ENCODE data around the gene CFAP99.

Gene CFAP99

DNA sequence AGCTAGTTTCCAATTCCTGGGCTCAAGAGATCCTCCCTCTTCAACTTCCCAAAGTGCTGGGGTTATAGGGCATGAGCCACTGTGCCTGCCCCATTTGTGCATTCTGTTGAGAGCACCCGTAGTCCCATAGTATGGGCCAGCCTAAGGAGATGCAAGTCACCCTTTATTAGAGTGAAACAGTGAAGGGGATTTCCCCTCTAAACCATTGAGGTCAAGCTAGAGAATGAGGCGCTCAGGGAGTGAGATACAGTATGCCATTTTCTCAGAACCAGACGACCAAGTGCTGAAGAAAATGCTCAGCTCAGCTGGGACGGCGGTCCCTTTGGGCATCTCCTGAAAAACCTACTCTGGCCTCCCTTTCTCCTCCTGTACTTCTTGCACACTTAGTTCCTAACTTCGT, 68.9 kb downstream of the CFAP99 start:
- no peak for DNase-seq (ENCODE audit: low read depth)
- TF ChIP-seq CTCF (conservative IDR thresholded peaks at IDR 0.05; ENCODE audit: low read depth, low read length) = no peak
- H3K4me3 ChIP-seq (ENCODE audit: low read length) = no peak overlapping the region

DNA sequence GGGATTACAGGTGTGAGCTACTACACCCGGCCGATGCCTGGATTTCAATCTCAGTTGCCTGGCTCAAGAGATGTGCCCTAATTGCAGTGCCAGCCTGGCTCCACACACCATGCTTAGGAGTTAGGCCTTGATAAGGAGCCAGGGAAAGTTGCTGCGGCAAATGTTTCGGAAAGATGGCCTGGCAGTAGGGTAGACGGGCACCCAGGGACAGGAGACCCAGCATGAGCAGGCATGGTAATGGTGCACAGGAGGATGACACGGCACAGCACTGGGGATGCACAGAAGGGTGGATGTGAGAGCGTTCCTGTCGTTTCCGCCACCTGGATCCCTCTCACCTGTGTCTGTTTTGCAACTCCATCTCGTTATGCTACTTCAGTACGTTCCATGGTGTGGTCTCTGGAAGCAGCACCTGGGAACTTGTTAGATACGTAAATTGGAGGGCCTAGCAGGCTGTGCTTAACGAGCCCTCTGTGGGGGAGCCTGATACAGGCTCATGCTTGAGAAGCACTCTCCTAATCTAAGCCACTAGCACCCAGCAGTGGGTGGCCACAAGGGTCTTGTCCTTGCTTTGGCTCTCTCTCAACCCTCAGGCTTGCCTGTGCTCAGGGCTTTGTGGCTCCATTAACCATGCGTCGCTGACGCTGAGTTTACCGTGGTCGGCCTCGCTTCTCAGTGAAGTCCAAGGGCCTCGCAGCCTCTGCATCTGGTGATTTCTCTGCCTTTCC, 70.5 kb downstream of the CFAP99 start:
- no peak for DNase-seq (ENCODE audit: low read depth)
- no peak overlapping the region for H3K4me3 ChIP-seq (ENCODE audit: low read length)
- no peak for TF ChIP-seq CTCF (conservative IDR thresholded peaks at IDR 0.05; ENCODE audit: low read depth, low read length)

DNA sequence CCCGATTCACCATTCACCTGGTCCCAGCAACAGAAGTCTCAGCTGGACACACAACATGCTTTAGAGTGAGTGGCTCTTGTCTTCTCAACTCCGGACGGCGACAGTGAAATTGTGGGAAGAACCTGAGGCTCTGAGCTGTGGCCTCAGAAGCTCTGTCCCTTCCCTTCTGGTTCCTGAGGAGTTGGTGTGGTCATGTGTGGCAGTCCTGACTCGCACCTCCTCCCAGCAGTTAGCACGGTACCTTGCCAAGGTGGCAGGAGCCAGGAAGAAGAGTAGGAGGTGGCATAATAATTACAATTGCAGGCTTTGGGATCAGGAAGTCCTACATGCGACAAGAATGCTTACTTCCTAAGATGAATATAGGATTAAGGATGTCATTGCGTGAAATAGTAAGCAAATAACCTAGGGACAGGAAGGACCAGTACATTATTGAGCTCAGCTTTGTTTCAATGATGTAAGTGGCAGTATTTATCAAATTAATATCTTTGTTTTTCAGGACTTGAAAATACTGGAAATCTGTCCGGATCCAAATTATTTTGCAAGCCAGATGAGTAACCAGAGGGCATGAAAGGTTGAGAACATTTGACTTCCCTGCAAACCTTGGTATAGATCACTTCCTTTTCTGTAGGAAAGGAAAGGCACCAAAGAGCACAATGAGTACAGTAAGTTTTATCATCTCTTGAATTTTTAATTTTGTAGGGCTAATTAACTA, 71.2 kb downstream of the CFAP99 start:
- no peak overlapping the region for H3K4me3 ChIP-seq (ENCODE audit: low read length)
- no peak for TF ChIP-seq CTCF (conservative IDR thresholded peaks at IDR 0.05; ENCODE audit: low read depth, low read length)
- no peak for DNase-seq (ENCODE audit: low read depth)

- no peak for TF ChIP-seq CTCF (conservative IDR thresholded peaks at IDR 0.05; ENCODE audit: low read depth, low read length)
- DNase-seq (ENCODE audit: low read depth) = no peak
- H3K4me3 ChIP-seq (ENCODE audit: low read length) = no peak overlapping the region
These were observed 74.2 kb downstream of the CFAP99 start for GRCh38 chr4:2492970-2493369.

DNA sequence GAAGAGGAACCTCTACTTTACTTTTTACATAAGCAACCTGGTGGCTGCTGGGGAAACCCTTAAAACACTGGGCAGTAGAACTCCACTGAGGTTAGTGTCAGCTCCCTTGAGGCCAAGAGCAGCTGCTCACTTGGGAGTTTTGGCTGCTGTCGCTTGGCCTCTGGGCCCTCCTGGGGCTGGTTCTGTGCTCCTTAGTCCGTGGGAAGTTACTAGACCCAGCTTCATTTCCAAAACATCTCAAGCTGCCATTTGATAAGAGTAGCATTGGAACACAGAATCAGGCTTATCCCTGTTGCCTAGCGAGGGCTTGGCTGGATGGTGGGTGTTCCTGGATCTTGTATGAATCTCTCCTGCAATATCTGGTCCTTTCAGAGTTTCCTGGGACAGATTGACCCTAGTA, 76.2 kb downstream of the CFAP99 start:
- no peak for DNase-seq (ENCODE audit: low read depth)
- no peak overlapping the region for H3K4me3 ChIP-seq (ENCODE audit: low read length)
- TF ChIP-seq CTCF (conservative IDR thresholded peaks at IDR 0.05; ENCODE audit: low read depth, low read length) = no peak

- DNase-seq (ENCODE audit: low read depth) = no peak
- no peak for TF ChIP-seq CTCF (conservative IDR thresholded peaks at IDR 0.05; ENCODE audit: low read depth, low read length)
- no peak overlapping the region for H3K4me3 ChIP-seq (ENCODE audit: low read length)
These were observed 78.6 kb downstream of the CFAP99 start for GRCh38 chr4:2497324-2497723.

- TF ChIP-seq CTCF (conservative IDR thresholded peaks at IDR 0.05; ENCODE audit: low read depth, low read length) = no peak
- H3K4me3 ChIP-seq (ENCODE audit: low read length) = no peak overlapping the region
- no peak for DNase-seq (ENCODE audit: low read depth)
These were observed 79.2 kb downstream of the CFAP99 start for GRCh38 chr4:2497931-2498330.
